Calu3 (cell line): Measurements from ENCODE around the gene SLC17A8. TPM values are rescaled to one million over a fixed set of nuclear protein-coding genes. Genes with fewer than 3 reads are reported as not detected.

ENCODE experiments used
- BruUV-seq: library from RNA; stranded (reverse); fragments of 400-500 nt; replicated peaks from 2 replicates; lab custom pipeline; 2021; lab: Mats Ljungman, UMichigan
- CTCF ChIA-PET: fragments of 300-600 bp; sonication (Branson Sonifier 250); formaldehyde crosslinking; loops from one replicate; lab custom pipeline; 2022; ENCODE audit warnings: antibody characterized with exemption; lab: Charles Lee
- DNase-seq: peaks from one replicate; pipeline ENCODE4 v3.0.0; 2022
- H3K27ac Mint-ChIP-seq: one replicate; pipeline ENCODE4 v1.8.0; 2022; ENCODE audit warnings: mixed read lengths; ENCODE audit not compliant: unreplicated experiment
- H3K27me3 Mint-ChIP-seq: one replicate; pipeline ENCODE4 v1.8.0; 2022; ENCODE audit warnings: mixed read lengths; ENCODE audit not compliant: unreplicated experiment
- H3K36me3 Mint-ChIP-seq: one replicate; pipeline ENCODE4 v1.8.0; 2022; ENCODE audit warnings: mild to moderate bottlenecking, moderate library complexity, mixed read lengths; ENCODE audit not compliant: insufficient read depth, unreplicated experiment
- H3K4me1 Mint-ChIP-seq: one replicate; pipeline ENCODE4 v1.8.0; 2022; ENCODE audit warnings: mild to moderate bottlenecking, low read depth, mixed read lengths; ENCODE audit not compliant: unreplicated experiment
- H3K4me3 Mint-ChIP-seq: one replicate; pipeline ENCODE4 v1.8.0; 2022; ENCODE audit warnings: mild to moderate bottlenecking, low read depth, moderate library complexity, mixed read lengths; ENCODE audit not compliant: unreplicated experiment
- H3K9me3 Mint-ChIP-seq: one replicate; pipeline ENCODE4 v1.8.0; 2022; ENCODE audit warnings: low read depth, mixed read lengths; ENCODE audit not compliant: unreplicated experiment
- CTCF ChIP-seq: fragments of 200-600 bp; IDR thresholded peaks from one replicate; pipeline ENCODE4 v1.8.0; 2022; ENCODE audit warnings: antibody characterized with exemption; ENCODE audit not compliant: unreplicated experiment
- intact Hi-C: fragments of 100-400 bp; cut with micrococcal nuclease; formaldehyde crosslinking; loops from one replicate; pipeline ENCODE4 v1.10.0; 2022; ENCODE audit not compliant: unreplicated experiment
- total RNA-seq: library from RNA; stranded (reverse); gene quantifications from 2 replicates; pipeline ENCODE4 v1.2.3, GENCODE V29; 2022

The SLC17A8 gene
- total RNA-seq, 1 experiment from 2014 or later: not detected

GRCh38 chr12:100368066-100368465 lies 11.2 kb downstream of the SLC17A8 start:
- CTCF ChIA-PET: no interaction called here
- no peaks in the 10 kb centered on the region for H3K4me1 Mint-ChIP-seq
- DNase-seq: no peak
- no peak overlapping the region for H3K4me3 Mint-ChIP-seq
- TF ChIP-seq CTCF: no peak
- no TSS peak for BruUV-seq
- H3K36me3 Mint-ChIP-seq: no peaks in the 10 kb centered on the region
- intact Hi-C loops: no loop called here
- no peak overlapping the region for H3K27ac Mint-ChIP-seq
- H3K9me3 Mint-ChIP-seq: peaks cover 6% of the 10 kb centered on the region
- peaks cover 8% of the 10 kb centered on the region for H3K27me3 Mint-ChIP-seq

- H3K9me3 Mint-ChIP-seq: peaks cover 6% of the 10 kb centered on the region
- TF ChIP-seq CTCF: no peak
- CTCF ChIA-PET: interaction anchor here (0.6 to 1.1 kb wide), 3 partner anchors 25 to 158 kb away, joined by 3 to 4 read pairs (median 3); no protein-coding TSS in a partner anchor
- no TSS peak for BruUV-seq
- H3K36me3 Mint-ChIP-seq: no peaks in the 10 kb centered on the region
- no peak overlapping the region for H3K27ac Mint-ChIP-seq
- DNase-seq: no peak
- no peak overlapping the region for H3K4me3 Mint-ChIP-seq
- no peaks in the 10 kb centered on the region for H3K4me1 Mint-ChIP-seq
- intact Hi-C loops: no loop called here
- no peaks in the 10 kb centered on the region for H3K27me3 Mint-ChIP-seq
These were observed 14.3 kb downstream of the SLC17A8 start for GRCh38 chr12:100371146-100371545.

GRCh38 chr12:100372853-100373640 lies 16.2 kb downstream of the SLC17A8 start:
- Mint-ChIP-seq H3K27me3 (no peaks in the 10 kb centered on the region), H3K27ac (no peak overlapping the region), H3K9me3 (peaks cover 3% of the 10 kb centered on the region), H3K36me3 (no peaks in the 10 kb centered on the region), H3K4me1 (no peaks in the 10 kb centered on the region), H3K4me3 (no peak overlapping the region)
- CTCF ChIA-PET: no interaction called here
- no TSS peak for BruUV-seq
- TF ChIP-seq CTCF: no peak
- DNase-seq: no peak
- intact Hi-C loops: no loop called here

- CTCF ChIA-PET: interaction anchor here (0.6 kb wide), 1 partner anchor 175 kb away, joined by 4 read pairs; the partner anchor contains the start of gene ACTR6
- H3K27ac Mint-ChIP-seq: no peak overlapping the region
- TF ChIP-seq CTCF: no peak
- intact Hi-C loops: no loop called here
- no peaks in the 10 kb centered on the region for H3K9me3 Mint-ChIP-seq
- no peak for DNase-seq
- no TSS peak for BruUV-seq
- H3K27me3 Mint-ChIP-seq: no peaks in the 10 kb centered on the region
- no peaks in the 10 kb centered on the region for H3K36me3 Mint-ChIP-seq
- no peak overlapping the region for H3K4me3 Mint-ChIP-seq
- H3K4me1 Mint-ChIP-seq: no peaks in the 10 kb centered on the region
These were observed 18.3 kb downstream of the SLC17A8 start for GRCh38 chr12:100375038-100375735.
